ENCODE results near the gene PDE11A. TPM values are rescaled to one million over a fixed set of nuclear protein-coding genes. Genes with fewer than 3 reads are reported as not detected.

The PDE11A gene
- polyA plus RNA-seq, 2 of the 4 experiments (the other 2 are of a cell fraction): 3.6 to 5.6 TPM

- no peak for TF ChIP-seq HEYL (CRISPR knock-in tag; IDR thresholded peaks at IDR 0.05)
- TF ChIP-seq JUN (IDR thresholded peaks at IDR 0.05): no peak
- no peak for TF ChIP-seq HMGXB4 (CRISPR knock-in tag; IDR thresholded peaks at IDR 0.05; ENCODE audit: borderline replicate concordance)
- no peak for TF ChIP-seq CHD4 (IDR thresholded peaks at IDR 0.05; ENCODE audit: borderline replicate concordance)
- TF ChIP-seq POLR2AphosphoS2 (conservative IDR thresholded peaks at IDR 0.05; ENCODE audit: low read length): no peak
- TF ChIP-seq CEBPB (IDR thresholded peaks at IDR 0.05): no peak
- no peak for TF ChIP-seq SREBF2 (IDR thresholded peaks at IDR 0.05)
- TF ChIP-seq ZC3H11A (IDR thresholded peaks at IDR 0.05): no peak
- TF ChIP-seq NPAS2 (CRISPR knock-in tag; IDR thresholded peaks at IDR 0.05; ENCODE audit: borderline replicate concordance): no peak
- no peak for FAIRE-seq
- WGBS (ENCODE audit: missing lambda C conversion rate): 81% methylated on average over 2 of the region's 2 CpGs
- ChIA-PET CTCF (interaction anchor here (1.0 to 1.4 kb wide), 2 partner anchors 19 to 304 kb away, joined by 3 to 5 read pairs; no protein-coding TSS in a partner anchor), POLR2A (no interaction called here)
- H3K9me3 ChIP-seq: no peaks in the 10 kb centered on the region
- ATAC-seq: no peak
- H3K27ac ChIP-seq: no peak overlapping the region
- H3K4me1 ChIP-seq: peaks cover 8% of the 10 kb centered on the region; the same call in 2 of the 3 replicates
- DNase-seq (ENCODE audit: low read depth in 1 of 2, low spot score in 1 of 2): no peak
- H3K4me3 ChIP-seq: no peak overlapping the region
- no peak overlapping the region for H3K4me2 ChIP-seq
Observed at GRCh38 chr2:178114462-178114861, 41.9 kb upstream of the PDE11A start.

GRCh38 chr2:178112202-178113152, 39.9 kb upstream of the PDE11A start, which contains the start of gene RBM45:
RBM45 (plus strand) TSS chr2:178112437; CDS start chr2:178112547, 110 bp downstream.
- ChIA-PET POLR2A (interaction anchor here (1.0 kb wide), 1 partner anchor 302 kb away, joined by 3 read pairs; no protein-coding TSS in a partner anchor), CTCF (interaction anchor here (0.6 to 4.0 kb wide), 40 partner anchors 8 to 777 kb away, joined by 3 to 43 read pairs (median 4); partner anchors contain the start of gene PDE11A)
- H3K4me3 ChIP-seq: peak within 1 kb of the TSS; percentile 75
- FAIRE-seq: no peak
- under 1% methylated on average over 41 of the region's 60 CpGs for WGBS (ENCODE audit: missing lambda C conversion rate)
- H3K4me2 ChIP-seq: peak within 1 kb of the TSS; percentile 88
- H3K4me1 ChIP-seq: peaks cover 8% of the 10 kb centered on the region; the same call in 2 of the 3 replicates
- peak within 1 kb of the TSS; percentile 84 to 91 for H3K27ac ChIP-seq
- peak; percentile 95 to 99 for ATAC-seq
- peak; percentile 87 to 94 for DNase-seq (ENCODE audit: low read depth in 1 of 2, low spot score in 1 of 2)
- no peaks in the 10 kb centered on the region for H3K9me3 ChIP-seq
- TF ChIP-seq GATA3 (IDR thresholded peaks at IDR 0.05; ENCODE audit: borderline replicate concordance) (0 out of 2 replicates have a peak, but pooled peaks have one; percentile 51), MYC (IDR thresholded peaks at IDR 0.05; ENCODE audit: borderline replicate concordance, low read length) (0 out of 2 replicates have a peak, but pooled peaks have one; percentile 22), HEYL (CRISPR knock-in tag; IDR thresholded peaks at IDR 0.05) (no peak), SREBF2 (IDR thresholded peaks at IDR 0.05) (no peak), POLR2A (IDR thresholded peaks at IDR 0.05; ENCODE audit: low read length) (peak; percentile 94), ESRRA (IDR thresholded peaks at IDR 0.05; ENCODE audit: borderline replicate concordance, low read length) (no peak), CEBPB (IDR thresholded peaks at IDR 0.05) (peak; percentile 90 to 97), MAX (IDR thresholded peaks at IDR 0.05) (peak; percentile 75), FOSL2 (IDR thresholded peaks at IDR 0.05) (no peak), FOSL2 (CRISPR knock-in tag; IDR thresholded peaks at IDR 0.05) (no peak), ZNF302 (CRISPR knock-in tag; IDR thresholded peaks at IDR 0.05) (no peak), HMGXB4 (CRISPR knock-in tag; IDR thresholded peaks at IDR 0.05; ENCODE audit: borderline replicate concordance) (peak; percentile 88), HOXB5 (CRISPR knock-in tag; IDR thresholded peaks at IDR 0.05) (no peak), CTCF (IDR thresholded peaks at IDR 0.05) (peak; percentile 90), SMC3 (IDR thresholded peaks at IDR 0.05) (peak; percentile 59), JUN (IDR thresholded peaks at IDR 0.05) (peak; percentile 45 to 90; a peak in 3 of 5 replicates), RAD21 (conservative IDR thresholded peaks at IDR 0.05 in 1 of 2, IDR thresholded peaks at IDR 0.05 in 1 of 2) (peak; percentile 33 to 40; a peak in 4 of 5 replicates), REST (IDR thresholded peaks at IDR 0.05) (peak; percentile 88), PHF8 (IDR thresholded peaks at IDR 0.05; ENCODE audit: borderline replicate concordance, low read depth) (peak; percentile 39)

All from A549 (cell line).